ENCODE data around the gene FBXO8.
"Not testable (repeated sequence)": the region's sequence is repeated elsewhere in the genome, so short reads cannot be mapped to it uniquely, and the experiment has no call there.

The FBXO8 gene

DNA sequence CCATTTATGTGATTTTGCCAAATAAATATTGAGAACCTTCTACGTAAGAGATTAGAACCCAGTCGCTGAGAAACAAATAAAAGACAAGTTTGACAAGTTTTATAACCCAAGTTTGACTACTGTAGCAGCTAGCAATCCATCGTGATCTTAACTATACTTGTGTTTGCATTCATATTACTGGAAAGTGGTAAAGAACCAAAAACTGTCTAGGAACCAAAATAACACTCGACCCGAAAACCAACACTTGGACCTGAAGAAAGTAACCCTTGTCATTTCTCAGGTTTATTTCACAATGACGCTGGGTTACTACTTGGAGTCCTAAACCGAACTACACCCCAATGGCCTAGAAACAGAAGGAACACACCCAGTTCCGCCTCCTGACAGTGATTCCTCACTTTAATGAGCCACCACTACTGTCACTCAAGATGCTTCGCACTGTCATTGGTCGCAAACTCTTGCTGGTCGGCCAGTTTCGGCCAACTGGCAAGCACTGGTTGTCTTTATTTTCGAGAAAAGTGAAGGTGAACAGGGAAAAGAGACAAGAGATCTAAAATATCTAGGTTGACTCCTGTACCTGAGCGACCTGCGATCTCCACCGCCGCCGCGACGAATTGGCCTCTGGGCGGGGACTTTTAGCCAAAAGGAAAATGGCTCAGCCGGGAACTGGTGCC, 496 bp downstream of the FBXO8 start:
- DNase-seq, result peak; percentile 92

DNA sequence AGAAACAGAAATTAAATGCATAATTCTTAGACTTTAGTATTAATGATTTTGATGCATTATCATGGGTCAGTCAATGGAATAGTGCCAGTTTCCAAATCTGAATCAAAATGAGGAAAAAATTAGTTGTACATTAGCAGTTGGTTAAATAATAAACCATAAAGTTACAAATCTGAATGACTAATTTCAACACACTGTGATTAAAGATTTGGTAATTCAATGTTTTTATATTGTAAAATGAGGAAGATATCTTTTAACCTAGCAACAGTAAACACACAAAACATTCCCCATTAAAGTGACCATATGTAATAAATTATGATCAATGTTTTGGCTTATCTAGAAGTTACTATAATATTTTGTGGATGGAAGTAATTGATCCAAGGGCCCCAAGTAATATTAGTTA, 1.6 kb downstream of the FBXO8 start:
- DNase-seq, result no peak

GRCh38 chr4:174281182-174281737, 2.2 kb downstream of the FBXO8 start:
- no peak for DNase-seq

GRCh38 chr4:174279433-174280155, 3.9 kb downstream of the FBXO8 start:
- DNase-seq, result no peak

DNA sequence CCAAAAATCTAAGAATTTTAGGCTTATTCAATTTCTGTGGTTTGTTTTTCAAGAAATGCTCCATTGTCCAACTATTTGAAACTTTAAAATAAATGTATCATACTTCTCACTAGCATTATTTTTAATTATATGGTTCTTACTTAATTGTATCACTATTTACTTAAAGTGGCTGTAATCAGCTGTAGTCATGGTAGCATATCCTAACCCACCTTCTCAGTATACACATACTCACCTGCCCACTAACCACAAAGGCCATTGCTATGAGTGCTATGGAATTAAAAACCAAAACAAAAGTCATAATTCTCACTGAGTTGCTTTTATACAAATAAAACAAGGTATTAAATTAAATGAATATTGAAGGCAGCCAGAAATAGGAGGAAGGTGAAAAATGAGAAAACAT, 5.0 kb downstream of the FBXO8 start:
- no peak for DNase-seq

- DNase-seq, result no peak
These were observed 6.0 kb downstream of the FBXO8 start for GRCh38 chr4:174277433-174277832.

DNA sequence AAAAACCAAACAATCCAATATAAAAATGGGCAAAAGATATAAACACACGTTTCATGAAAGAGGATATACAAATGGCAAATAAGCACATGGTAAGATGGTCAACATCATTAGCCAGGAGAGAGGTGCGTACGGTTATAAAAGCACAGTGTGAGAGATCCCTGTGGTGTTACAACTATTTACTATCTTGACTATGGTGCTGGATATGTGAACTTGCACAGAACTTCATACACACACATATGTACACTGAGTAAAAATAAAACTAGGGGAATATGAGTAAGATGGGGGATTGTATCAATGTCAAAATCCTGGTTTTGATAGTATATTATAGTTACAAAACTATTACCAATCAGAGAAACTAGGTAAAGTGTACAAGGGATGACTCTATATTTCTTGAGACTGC, 8.4 kb downstream of the FBXO8 start:
- DNase-seq, result no peak

- no peak for DNase-seq
These were observed 9.0 kb downstream of the FBXO8 start for GRCh38 chr4:174274436-174274835.

GRCh38 chr4:174273930-174274329, 9.5 kb downstream of the FBXO8 start:
- DNase-seq, result no peak

DNA sequence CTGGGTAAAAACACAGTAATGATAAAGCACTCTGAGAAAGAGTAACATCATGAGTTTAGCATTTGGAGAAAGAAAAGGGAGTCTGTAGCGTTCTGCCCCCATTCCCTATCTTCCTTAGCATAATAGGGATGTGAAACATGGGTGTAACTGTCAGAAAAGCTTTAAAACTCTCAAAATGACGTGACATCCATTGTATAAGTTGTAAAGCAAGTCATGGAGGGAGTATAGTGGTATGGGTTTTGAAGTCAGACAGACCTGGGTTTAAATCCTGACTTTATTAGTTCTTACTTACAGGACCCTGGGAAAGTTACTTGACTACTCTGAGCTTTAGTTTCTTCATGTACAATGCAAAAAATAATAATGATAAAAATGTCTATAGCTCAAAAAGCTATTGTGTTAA, 17.1 kb downstream of the FBXO8 start:
- DNase-seq, result no peak

DNA sequence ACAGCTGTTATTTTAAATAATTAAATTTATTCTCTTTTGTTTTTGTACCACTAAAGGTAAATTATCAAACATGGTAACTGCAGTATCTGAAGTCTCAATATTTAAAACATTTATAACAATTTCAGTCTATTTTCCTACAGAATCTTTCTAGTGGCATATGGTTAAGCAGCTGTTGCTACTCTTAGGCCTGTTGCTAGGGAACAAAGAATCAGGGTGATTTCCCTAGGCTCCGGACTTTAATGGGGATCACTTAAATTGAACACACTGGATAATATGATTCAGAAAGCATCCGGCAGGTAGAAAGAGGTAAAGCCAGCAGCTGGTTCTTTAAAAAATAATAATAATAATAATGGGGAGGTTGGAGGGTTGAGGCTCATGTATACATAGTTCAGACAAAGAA, 17.6 kb downstream of the FBXO8 start:
- no peak for DNase-seq

DNA sequence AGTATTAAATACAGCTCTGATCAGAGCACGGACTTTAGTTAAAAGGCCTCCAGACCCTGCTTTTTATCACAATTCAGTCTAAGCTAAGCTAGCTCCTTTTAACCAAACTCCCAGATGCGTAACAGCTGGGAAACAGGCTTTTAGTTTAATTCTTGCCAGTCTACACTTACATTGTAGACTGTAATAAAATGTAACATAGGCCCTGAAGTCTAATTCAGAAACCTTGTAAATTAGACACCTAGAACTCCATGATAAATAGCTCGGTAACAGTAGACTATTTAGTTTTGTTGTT, 20.1 kb downstream of the FBXO8 start:
- no peak for DNase-seq

GRCh38 chr4:174262624-174263444, 20.6 kb downstream of the FBXO8 start:
- no peak for DNase-seq

DNA sequence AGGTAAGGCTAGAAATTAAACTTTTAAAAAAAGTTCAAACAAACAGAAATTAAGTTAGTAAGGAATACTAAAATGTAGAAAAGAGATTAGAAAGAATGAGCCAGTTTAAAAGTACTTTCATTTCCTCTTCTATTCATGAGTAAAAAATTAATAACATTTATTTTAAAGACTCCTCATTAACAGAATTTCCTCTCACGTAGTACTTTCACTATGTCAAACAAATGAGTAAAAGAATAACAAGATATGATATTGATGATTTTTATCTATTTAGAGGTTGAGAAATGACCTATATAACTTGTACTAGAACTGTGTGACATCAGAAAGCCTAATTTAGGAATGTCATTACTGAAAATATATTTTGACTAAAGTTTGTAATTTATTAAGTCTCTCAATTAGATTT, 22.0 kb downstream of the FBXO8 start:
- not testable (repeated sequence) for DNase-seq

- no peak for DNase-seq
These were observed 23.4 kb downstream of the FBXO8 start for GRCh38 chr4:174260099-174260498.

GRCh38 chr4:174259580-174259979, 23.9 kb downstream of the FBXO8 start:
- DNase-seq, result no peak

GRCh38 chr4:174256277-174256713, 27.2 kb downstream of the FBXO8 start:
- DNase-seq, result no peak

GRCh38 chr4:174255786-174256185, 27.7 kb downstream of the FBXO8 start:
- DNase-seq, result no peak

GRCh38 chr4:174255374-174255773, 28.1 kb downstream of the FBXO8 start:
- DNase-seq, result no peak

DNA sequence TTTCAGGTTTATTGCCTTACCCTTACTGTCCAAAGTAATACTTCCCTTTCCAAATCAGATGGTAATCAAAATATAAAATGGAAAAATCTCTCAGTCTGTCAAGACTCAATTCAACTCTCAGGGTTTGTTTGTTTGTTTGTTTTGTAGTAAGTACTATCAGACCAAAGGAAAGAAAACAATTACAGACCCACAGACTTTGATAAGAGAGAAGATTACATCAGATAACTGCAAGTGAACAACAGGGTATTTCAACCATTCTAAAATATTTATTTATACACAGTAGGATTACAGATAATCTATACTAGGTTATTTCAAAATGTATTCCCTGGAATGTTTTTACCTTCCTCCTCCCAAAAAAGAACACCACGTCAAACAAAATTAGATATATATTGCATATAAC, 28.9 kb downstream of the FBXO8 start:
- no peak for DNase-seq

- DNase-seq, result no peak
These were observed 31.1 kb downstream of the FBXO8 start for GRCh38 chr4:174252412-174252811.

DNA sequence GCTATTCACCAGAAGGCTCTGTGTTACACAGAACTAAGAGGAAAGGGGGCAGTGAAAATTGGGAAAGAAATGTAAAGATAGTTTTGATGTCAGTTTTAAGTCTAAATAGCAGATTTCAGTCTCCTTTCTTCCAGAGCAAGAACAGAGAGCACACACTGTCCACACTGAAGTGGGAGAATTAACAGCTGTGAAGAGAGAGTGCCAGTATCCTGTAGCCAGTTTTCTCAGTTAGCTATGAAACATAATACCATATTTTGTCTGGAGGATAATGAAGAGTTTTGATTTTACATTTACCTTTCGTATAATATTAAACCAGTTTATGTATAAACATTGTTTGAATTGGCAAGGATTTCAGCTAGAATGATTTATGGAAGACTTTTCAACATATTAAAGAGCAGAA, 35.1 kb downstream of the FBXO8 start:
- no peak for DNase-seq

- no peak for DNase-seq
These were observed 37.8 kb downstream of the FBXO8 start for GRCh38 chr4:174245714-174246113.

DNA sequence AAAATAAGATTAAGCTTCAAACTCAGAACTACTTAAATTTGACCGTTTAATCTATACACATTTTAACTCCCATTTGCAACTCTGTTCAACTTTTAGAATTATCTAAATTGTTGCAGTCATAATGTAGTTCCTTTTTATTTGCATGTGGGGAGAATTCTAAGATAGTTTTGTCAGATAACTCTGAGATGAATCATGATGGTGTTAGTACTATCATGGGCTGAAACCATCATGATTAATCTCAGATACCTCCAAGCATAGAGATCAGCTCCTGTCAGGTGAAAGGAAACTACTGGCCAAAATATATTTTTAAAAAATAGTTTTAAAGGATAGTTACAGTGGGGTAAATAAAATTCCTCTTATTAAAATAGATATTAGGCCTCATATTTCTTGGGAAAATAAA, 39.0 kb downstream of the FBXO8 start:
- no peak for DNase-seq

All from CD4-positive, alpha-beta T cell treated with Interleukin-21 for 1 hour (primary cell).